Hepatocyte (in vitro differentiated cells): ENCODE data around the gene DBN1.

Experiments used
- EZH2 ChIP-seq: fragments of 200-600 bp; sonication (generic); IDR thresholded peaks from 2 replicates; pipeline ENCODE4 v1.6.1; 2016; ENCODE audit warnings: antibody characterized with exemption, mild to moderate bottlenecking, borderline replicate concordance
- TF ChIP-seq, protein P1 (sequence below): fragments of 200-600 bp; sonication (generic); IDR thresholded peaks from 2 replicates; pipeline ENCODE4 v1.5.1; 2016; ENCODE audit warnings: antibody characterized with exemption, mild to moderate bottlenecking; ENCODE audit not compliant: poor library complexity

DNA sequence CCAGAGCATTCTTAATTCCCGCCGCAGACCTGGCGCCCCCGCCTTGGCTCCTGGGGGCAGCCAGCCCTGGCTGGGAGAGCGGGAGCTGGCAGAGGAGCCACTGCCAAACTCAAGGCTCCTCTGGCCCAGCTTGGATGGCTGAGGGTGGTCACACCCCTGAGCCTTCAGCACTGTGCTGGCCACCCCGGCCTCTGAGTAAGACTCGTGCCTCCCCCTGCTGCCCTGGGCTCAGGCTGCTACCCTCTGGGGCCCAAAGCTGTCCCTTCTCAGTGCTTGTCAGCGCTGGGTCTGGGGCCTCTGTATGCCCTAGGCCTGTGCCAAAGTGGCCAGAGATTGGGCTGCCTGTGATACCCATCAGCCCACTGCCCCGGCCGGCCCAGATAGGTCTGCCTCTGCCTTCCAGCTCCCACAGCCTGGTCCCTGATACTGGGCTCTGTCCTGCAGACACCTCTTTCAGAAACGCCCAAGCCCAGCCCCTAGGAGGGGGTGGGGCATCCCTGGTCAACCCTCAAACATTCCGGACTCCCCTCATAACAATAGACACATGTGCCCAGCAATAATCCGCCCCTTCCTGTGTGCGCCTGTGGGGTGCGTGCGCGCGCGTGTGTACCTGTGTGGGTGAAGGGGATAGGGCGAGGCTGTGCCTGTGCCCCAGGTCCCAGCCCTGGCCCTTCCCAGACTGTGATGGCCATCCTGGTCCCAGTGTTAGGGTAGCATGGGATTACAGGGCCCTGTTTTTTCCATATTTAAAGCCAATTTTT, 31.2 kb downstream of the DBN1 start:
- TF ChIP-seq, protein P1, sequence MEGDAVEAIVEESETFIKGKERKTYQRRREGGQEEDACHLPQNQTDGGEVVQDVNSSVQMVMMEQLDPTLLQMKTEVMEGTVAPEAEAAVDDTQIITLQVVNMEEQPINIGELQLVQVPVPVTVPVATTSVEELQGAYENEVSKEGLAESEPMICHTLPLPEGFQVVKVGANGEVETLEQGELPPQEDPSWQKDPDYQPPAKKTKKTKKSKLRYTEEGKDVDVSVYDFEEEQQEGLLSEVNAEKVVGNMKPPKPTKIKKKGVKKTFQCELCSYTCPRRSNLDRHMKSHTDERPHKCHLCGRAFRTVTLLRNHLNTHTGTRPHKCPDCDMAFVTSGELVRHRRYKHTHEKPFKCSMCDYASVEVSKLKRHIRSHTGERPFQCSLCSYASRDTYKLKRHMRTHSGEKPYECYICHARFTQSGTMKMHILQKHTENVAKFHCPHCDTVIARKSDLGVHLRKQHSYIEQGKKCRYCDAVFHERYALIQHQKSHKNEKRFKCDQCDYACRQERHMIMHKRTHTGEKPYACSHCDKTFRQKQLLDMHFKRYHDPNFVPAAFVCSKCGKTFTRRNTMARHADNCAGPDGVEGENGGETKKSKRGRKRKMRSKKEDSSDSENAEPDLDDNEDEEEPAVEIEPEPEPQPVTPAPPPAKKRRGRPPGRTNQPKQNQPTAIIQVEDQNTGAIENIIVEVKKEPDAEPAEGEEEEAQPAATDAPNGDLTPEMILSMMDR = no peak
- TF ChIP-seq EZH2 = no peak
